ENCODE data around the gene SLC2A4RG.

DNA sequence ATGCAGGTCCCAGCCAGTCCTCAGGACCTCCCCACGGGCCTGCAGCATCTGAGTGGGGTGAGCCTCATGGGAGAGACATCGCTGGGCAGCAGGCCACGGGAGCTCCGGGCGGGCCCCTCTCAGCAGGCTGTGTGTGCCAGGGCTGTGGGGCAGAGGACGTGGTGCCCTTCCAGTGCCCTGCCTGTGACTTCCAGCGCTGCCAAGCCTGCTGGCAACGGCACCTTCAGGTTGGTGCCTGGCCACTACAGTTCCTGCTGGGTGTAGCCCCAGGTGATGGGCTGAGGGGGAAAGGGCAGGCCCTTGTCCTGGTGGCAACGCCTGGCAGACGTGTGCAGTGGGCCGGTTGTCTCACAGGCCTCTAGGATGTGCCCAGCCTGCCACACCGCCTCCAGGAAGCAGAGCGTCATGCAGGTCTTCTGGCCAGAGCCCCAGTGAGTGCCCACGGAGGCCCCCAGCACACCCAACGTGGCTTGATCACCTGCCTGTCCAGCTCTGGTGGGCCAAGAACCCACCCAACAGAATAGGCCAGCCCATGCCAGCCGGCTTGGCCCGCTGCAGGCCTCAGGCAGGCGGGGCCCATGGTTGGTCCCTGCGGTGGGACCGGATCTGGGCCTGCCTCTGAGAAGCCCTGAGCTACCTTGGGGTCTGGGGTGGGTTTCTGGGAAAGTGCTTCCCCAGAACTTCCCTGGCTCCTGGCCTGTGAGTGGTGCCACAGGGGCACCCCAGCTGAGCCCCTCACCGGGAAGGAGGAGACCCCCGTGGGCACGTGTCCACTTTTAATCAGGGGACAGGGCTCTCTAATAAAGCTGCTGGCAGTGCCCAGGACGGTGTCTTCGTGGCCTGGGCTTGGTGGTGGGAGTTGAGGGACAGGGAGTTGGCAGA is 43.9 kb upstream of the SLC2A4RG start:
- TF ChIP-seq, protein P1, sequence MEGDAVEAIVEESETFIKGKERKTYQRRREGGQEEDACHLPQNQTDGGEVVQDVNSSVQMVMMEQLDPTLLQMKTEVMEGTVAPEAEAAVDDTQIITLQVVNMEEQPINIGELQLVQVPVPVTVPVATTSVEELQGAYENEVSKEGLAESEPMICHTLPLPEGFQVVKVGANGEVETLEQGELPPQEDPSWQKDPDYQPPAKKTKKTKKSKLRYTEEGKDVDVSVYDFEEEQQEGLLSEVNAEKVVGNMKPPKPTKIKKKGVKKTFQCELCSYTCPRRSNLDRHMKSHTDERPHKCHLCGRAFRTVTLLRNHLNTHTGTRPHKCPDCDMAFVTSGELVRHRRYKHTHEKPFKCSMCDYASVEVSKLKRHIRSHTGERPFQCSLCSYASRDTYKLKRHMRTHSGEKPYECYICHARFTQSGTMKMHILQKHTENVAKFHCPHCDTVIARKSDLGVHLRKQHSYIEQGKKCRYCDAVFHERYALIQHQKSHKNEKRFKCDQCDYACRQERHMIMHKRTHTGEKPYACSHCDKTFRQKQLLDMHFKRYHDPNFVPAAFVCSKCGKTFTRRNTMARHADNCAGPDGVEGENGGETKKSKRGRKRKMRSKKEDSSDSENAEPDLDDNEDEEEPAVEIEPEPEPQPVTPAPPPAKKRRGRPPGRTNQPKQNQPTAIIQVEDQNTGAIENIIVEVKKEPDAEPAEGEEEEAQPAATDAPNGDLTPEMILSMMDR (IDR thresholded peaks at IDR 0.05) = no peak
- TF ChIP-seq POLR2A (IDR thresholded peaks at IDR 0.05) = no peak

All from adrenal gland (tissue), 5 donors.